Ovary (tissue), 3 donors: Measurements from ENCODE around the gene SAMD10.

ENCODE experiments used
- POLR2A ChIP-seq: fragments of 450-650 bp; IDR thresholded peaks from one replicate; pipeline ENCODE4 v1.6.1; 2017; ENCODE audit warnings: antibody characterized with exemption, mild to moderate bottlenecking, moderate library complexity
- TF ChIP-seq, protein P1 (sequence below), 3 donors: fragments of 450-650 bp in 2 of 3; fragments of 200-600 bp in 1 of 3; IDR thresholded peaks; one replicate each; pipeline versions ENCODE4 v1.5.1 to v1.8.0; 2016 to 2022; ENCODE audit warnings: antibody characterized with exemption in 3 of 3, mild to moderate bottlenecking in 1 of 3
- donor health status: DM: no; HTN: no; CAD: no.

DNA sequence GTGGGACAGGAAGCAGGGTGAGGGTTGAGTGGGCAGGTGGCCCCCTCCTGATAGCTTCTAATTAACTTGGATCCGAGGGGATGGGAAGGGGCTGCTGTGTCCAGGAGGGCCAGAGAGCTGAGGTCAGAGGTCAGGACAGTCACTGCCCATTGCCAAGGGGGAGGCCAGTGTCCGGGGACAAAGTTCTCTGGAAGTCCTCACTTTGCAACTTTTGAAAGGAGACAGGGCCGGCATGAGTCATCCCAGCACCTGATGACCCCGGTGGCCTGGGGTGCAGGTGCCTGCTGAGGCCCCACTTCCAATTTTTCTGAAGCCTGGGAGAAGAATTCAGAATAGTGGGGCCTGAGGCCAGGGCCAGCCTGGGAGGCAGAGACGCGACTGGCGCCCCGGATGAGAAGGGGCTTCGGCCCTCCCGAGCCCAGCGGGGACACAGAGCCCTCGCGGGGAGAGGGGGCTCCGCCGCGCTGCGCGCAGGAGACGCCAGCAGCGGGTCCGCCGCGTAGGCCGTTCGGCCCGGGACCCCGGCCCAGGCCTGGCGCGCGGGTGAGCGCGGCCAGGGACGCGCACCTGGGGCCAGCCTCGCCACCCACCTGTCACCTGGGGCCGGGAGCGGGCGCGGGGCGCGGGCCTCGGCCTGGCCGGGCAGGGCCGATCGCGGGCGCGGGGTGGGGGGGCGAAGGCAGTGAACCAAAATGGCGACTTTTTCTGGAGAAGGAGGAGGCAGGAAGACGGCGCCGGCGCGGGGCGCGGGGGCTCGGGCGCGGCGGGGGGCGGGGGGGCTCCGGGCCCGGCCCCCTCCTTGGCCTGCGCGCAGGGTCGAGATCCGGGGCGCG, 10.3 kb downstream of the SAMD10 start:
- TF ChIP-seq POLR2A: no peak
- TF ChIP-seq, protein P1, sequence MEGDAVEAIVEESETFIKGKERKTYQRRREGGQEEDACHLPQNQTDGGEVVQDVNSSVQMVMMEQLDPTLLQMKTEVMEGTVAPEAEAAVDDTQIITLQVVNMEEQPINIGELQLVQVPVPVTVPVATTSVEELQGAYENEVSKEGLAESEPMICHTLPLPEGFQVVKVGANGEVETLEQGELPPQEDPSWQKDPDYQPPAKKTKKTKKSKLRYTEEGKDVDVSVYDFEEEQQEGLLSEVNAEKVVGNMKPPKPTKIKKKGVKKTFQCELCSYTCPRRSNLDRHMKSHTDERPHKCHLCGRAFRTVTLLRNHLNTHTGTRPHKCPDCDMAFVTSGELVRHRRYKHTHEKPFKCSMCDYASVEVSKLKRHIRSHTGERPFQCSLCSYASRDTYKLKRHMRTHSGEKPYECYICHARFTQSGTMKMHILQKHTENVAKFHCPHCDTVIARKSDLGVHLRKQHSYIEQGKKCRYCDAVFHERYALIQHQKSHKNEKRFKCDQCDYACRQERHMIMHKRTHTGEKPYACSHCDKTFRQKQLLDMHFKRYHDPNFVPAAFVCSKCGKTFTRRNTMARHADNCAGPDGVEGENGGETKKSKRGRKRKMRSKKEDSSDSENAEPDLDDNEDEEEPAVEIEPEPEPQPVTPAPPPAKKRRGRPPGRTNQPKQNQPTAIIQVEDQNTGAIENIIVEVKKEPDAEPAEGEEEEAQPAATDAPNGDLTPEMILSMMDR (IDR thresholded peaks at IDR 0.05): no peak
